H1 (cell line): ENCODE measurements around the gene DOLK. TPM values are rescaled to one million over a fixed set of nuclear protein-coding genes. Genes with fewer than 3 reads are reported as not detected.

Source experiments
- CTCF ChIA-PET: fragments of 300-600 bp; sonication (Branson Sonifier 250); formaldehyde crosslinking; loops from one replicate; lab custom pipeline; 2021; ENCODE audit not compliant: partially characterized antibody; lab: Charles Lee
- POLR2A ChIA-PET: fragments of 300-600 bp; sonication (Branson Sonifier 250); formaldehyde crosslinking; loops from one replicate; lab custom pipeline; 2021; ENCODE audit warnings: inconsistent platforms; ENCODE audit not compliant: partially characterized antibody; lab: Charles Lee
- DNase-seq, 2 experiments: peaks; one replicate each; pipeline versions ENCODE4 v3.0.0 to v3.0.0-alpha.2; 2010 to 2022; ENCODE audit warnings: low spot score in 2 of 2, low read depth in 1 of 2, mixed read lengths in 1 of 2
- FAIRE-seq: peaks from 2 replicates; lab custom pipeline; 2011; peaks lifted over from hg19 to GRCh38; lab: Jason Lieb, UNC
- H2AFZ ChIP-seq: 2 replicates; pipeline ENCODE4 v1.8.1; 2012; ENCODE audit warnings: low read length, inconsistent platforms
- H2AK5ac ChIP-seq: 2 replicates; pipeline ENCODE4 v1.6.1; 2013; ENCODE audit warnings: low read depth, low read length
- H2BK120ac ChIP-seq: replicated peaks from 2 replicates; pipeline ENCODE3; 2013; ENCODE audit warnings: low read depth, low read length, inconsistent platforms
- H2BK12ac ChIP-seq: 2 replicates; pipeline ENCODE4 v1.6.1; 2013; ENCODE audit warnings: low read depth, low read length
- H2BK15ac ChIP-seq: 2 replicates; pipeline ENCODE4 v1.6.1; 2013; ENCODE audit warnings: low read length
- H2BK20ac ChIP-seq: 2 replicates; pipeline ENCODE4 v1.6.1; 2013; ENCODE audit warnings: low read length
- H2BK5ac ChIP-seq: 2 replicates; pipeline ENCODE4 v1.6.1; 2013; ENCODE audit warnings: low read depth, low read length
- H3K14ac ChIP-seq: 2 replicates; pipeline ENCODE4 v1.6.1; 2013; ENCODE audit warnings: inconsistent platforms; ENCODE audit not compliant: insufficient read length
- H3K18ac ChIP-seq: 2 replicates; pipeline ENCODE4 v1.6.1; 2013; ENCODE audit warnings: low read length; ENCODE audit errors: extremely low read depth
- H3K23ac ChIP-seq: 2 replicates; pipeline ENCODE4 v1.6.1; 2013; ENCODE audit warnings: inconsistent platforms; ENCODE audit not compliant: insufficient read length
- H3K23me2 ChIP-seq: 2 replicates; pipeline ENCODE4 v1.6.1; 2013; ENCODE audit warnings: low read depth, low read length
- H3K27ac ChIP-seq: 2 replicates; pipeline ENCODE4 v1.6.1; 2011; ENCODE audit warnings: low read depth, low read length, inconsistent platforms
- H3K27me3 ChIP-seq, 4 experiments: replicated peaks in 1 of 4; 1 replicate in 1 of 4; 2 replicates in 3 of 4; pipeline versions ENCODE4 v1.6.1 to v1.8.1; 2011 to 2013; ENCODE audit warnings: low read length in 3 of 4, mild to moderate bottlenecking in 3 of 4, inconsistent platforms in 2 of 4, mixed read lengths in 2 of 4, moderate library complexity in 1 of 4; ENCODE audit not compliant: control insufficient read depth in 3 of 4, insufficient read depth in 3 of 4; ENCODE audit errors: extremely low read depth in 1 of 4
- H3K36me3 ChIP-seq, 4 experiments: 2 replicates each; pipeline versions ENCODE4 v1.6.1 to v1.8.1; 2011 to 2013; ENCODE audit warnings: mild to moderate bottlenecking in 4 of 4, low read length in 3 of 4, moderate library complexity in 2 of 4, control low read depth in 1 of 4, inconsistent platforms in 1 of 4; ENCODE audit not compliant: insufficient read depth in 4 of 4, control insufficient read depth in 2 of 4
- H3K4ac ChIP-seq: replicated peaks from 2 replicates; pipeline ENCODE3; 2013; ENCODE audit warnings: low read length, low read depth, mixed read lengths, inconsistent platforms; ENCODE audit not compliant: insufficient read length
- H3K4me1 ChIP-seq, 4 experiments: replicated peaks in 1 of 4; 1 replicate in 1 of 4; 2 replicates in 3 of 4; pipeline versions ENCODE4 v1.6.1 to v1.8.1; 2011 to 2013; ENCODE audit warnings: low read length in 3 of 4, inconsistent platforms in 2 of 4, mixed read lengths in 1 of 4; ENCODE audit not compliant: insufficient read depth in 4 of 4, control insufficient read depth in 3 of 4
- H3K4me2 ChIP-seq, 2 experiments: 2 replicates each; pipeline versions ENCODE4 v1.6.1 to v1.8.1; 2011 to 2013; ENCODE audit warnings: low read depth in 2 of 2, low read length in 2 of 2, control low read depth in 1 of 2, inconsistent platforms in 1 of 2, mild to moderate bottlenecking in 1 of 2; ENCODE audit not compliant: insufficient read depth in 1 of 2
- H3K4me3 ChIP-seq, 4 experiments: fragments of 200-600, 300-600 bp in 1 of 4; sonication (generic), shearing (Covaris generic), sonication (Bioruptor Twin) in 1 of 4; 2 replicates each; pipeline versions ENCODE4 v1.5.1 to v1.8.1; 2011 to 2016; ENCODE audit warnings: low read length in 4 of 4, low read depth in 3 of 4, control low read depth in 2 of 4, inconsistent platforms in 2 of 4, mild to moderate bottlenecking in 2 of 4, mixed read lengths in 1 of 4, moderate library complexity in 1 of 4; ENCODE audit not compliant: insufficient read depth in 2 of 4; ENCODE audit errors: extremely low read depth in 1 of 4
- H3K56ac ChIP-seq: replicated peaks from 2 replicates; pipeline ENCODE3; 2013; ENCODE audit warnings: low read depth, mild to moderate bottlenecking, mixed read lengths, low read length, inconsistent platforms; ENCODE audit not compliant: insufficient read length
- H3K79me1 ChIP-seq: 2 replicates; pipeline ENCODE4 v1.6.1; 2013; ENCODE audit warnings: low read depth, low read length, control low read depth
- H3K79me2 ChIP-seq, 2 experiments: 2 replicates each; pipeline versions ENCODE4 v1.6.1 to v1.8.1; 2012 to 2013; ENCODE audit warnings: low read length in 2 of 2, mild to moderate bottlenecking in 2 of 2, inconsistent platforms in 1 of 2; ENCODE audit not compliant: insufficient read depth in 2 of 2, control insufficient read depth in 1 of 2
- H3K9ac ChIP-seq, 4 experiments: replicated peaks in 1 of 4; 1 replicate in 1 of 4; 2 replicates in 3 of 4; pipeline versions ENCODE4 v1.6.1 to v1.8.1; 2011 to 2013; ENCODE audit warnings: low read depth in 3 of 4, low read length in 3 of 4, control low read depth in 2 of 4, mild to moderate bottlenecking in 2 of 4, moderate library complexity in 2 of 4, inconsistent platforms in 1 of 4; ENCODE audit errors: extremely low read depth in 1 of 4
- H3K9me3 ChIP-seq, 2 experiments: 2 replicates each; pipeline versions ENCODE4 v1.6.1 to v1.8.1; 2012 to 2013; ENCODE audit warnings: mild to moderate bottlenecking in 2 of 2, moderate library complexity in 2 of 2, control low read depth in 1 of 2, inconsistent platforms in 1 of 2, low read depth in 1 of 2, low read length in 1 of 2, mixed read lengths in 1 of 2; ENCODE audit not compliant: insufficient read depth in 2 of 2
- H4K20me1 ChIP-seq, 2 experiments: replicated peaks in 1 of 2; 2 replicates each; pipeline versions ENCODE3 to v1.8.1; 2011 to 2013; ENCODE audit warnings: inconsistent platforms in 2 of 2, low read length in 2 of 2, mild to moderate bottlenecking in 1 of 2; ENCODE audit not compliant: insufficient read depth in 2 of 2, control insufficient read depth in 1 of 2
- H4K5ac ChIP-seq: 2 replicates; pipeline ENCODE4 v1.6.1; 2013; ENCODE audit warnings: low read length, low read depth, mixed read lengths, inconsistent platforms; ENCODE audit not compliant: insufficient read length
- H4K8ac ChIP-seq: 2 replicates; pipeline ENCODE4 v1.8.0; 2013; ENCODE audit warnings: mild to moderate bottlenecking, moderate library complexity, low read length, inconsistent platforms; ENCODE audit not compliant: insufficient read depth; ENCODE audit errors: extremely low read depth
- H4K91ac ChIP-seq: replicated peaks from 2 replicates; pipeline ENCODE3; 2013; ENCODE audit warnings: low read length, mixed read lengths, inconsistent platforms; ENCODE audit not compliant: insufficient read length
- ATF2 ChIP-seq: IDR thresholded peaks from 2 replicates; pipeline ENCODE4 v1.6.1; 2012; ENCODE audit warnings: low read length, inconsistent platforms
- BRCA1 ChIP-seq: IDR thresholded peaks from 2 replicates; pipeline ENCODE4 v1.6.1; 2012; ENCODE audit warnings: low read depth, low read length, improper control_type of control experiment
- CHD2 ChIP-seq: IDR thresholded peaks from 2 replicates; pipeline ENCODE4 v1.6.1; 2012; ENCODE audit warnings: low read length, improper control_type of control experiment
- CTBP2 ChIP-seq: IDR thresholded peaks from 2 replicates; pipeline ENCODE4 v1.7.0; 2011; ENCODE audit warnings: borderline replicate concordance, mild to moderate bottlenecking, moderate library complexity, mixed read lengths, low read length; ENCODE audit not compliant: insufficient read depth, insufficient read length
- CTCF ChIP-seq, 3 experiments: IDR thresholded peaks; 1 replicate in 2 of 3; 2 replicates in 1 of 3; pipeline versions ENCODE4 v1.5.1 to v1.6.1; 2011; ENCODE audit warnings: low read length in 3 of 3, mild to moderate bottlenecking in 3 of 3, inconsistent platforms in 2 of 3, low read depth in 1 of 3, moderate library complexity in 1 of 3; ENCODE audit not compliant: insufficient read depth in 1 of 3; ENCODE audit errors: control extremely low read depth in 1 of 3
- EP300 ChIP-seq, 2 experiments: IDR thresholded peaks; 1 replicate in 1 of 2; 2 replicates in 1 of 2; pipeline ENCODE4 v1.6.1; 2011 to 2012; ENCODE audit warnings: low read depth in 2 of 2, low read length in 2 of 2, mild to moderate bottlenecking in 2 of 2, borderline replicate concordance in 1 of 2, inconsistent platforms in 1 of 2, moderate library complexity in 1 of 2
- NANOG ChIP-seq: IDR thresholded peaks from 2 replicates; pipeline ENCODE4 v1.6.1; 2011; ENCODE audit warnings: low read length, low read depth, mild to moderate bottlenecking, inconsistent platforms; ENCODE audit not compliant: insufficient read depth, poor library complexity, severe bottlenecking
- TAF1 ChIP-seq: IDR thresholded peaks from 2 replicates; pipeline ENCODE4 v1.6.1; 2011; ENCODE audit warnings: mild to moderate bottlenecking, low read depth, low read length
- TEAD4 ChIP-seq: IDR thresholded peaks from 2 replicates; pipeline ENCODE4 v1.6.1; 2012; ENCODE audit warnings: low read depth, low read length, inconsistent platforms, mixed read lengths
- WGBS, 2 experiments: shearing (Covaris generic) in 1 of 2; methylation state at CpG; one replicate each; pipeline versions ENCODE4 v1.1.6 to v1.1.7; 2013 to 2015; ENCODE audit warnings: low lambda C conversion rate in 2 of 2, mixed read lengths in 2 of 2, inconsistent platforms in 1 of 2, low coverage in 1 of 2, missing lambda C conversion rate in 1 of 2; ENCODE audit not compliant: insufficient replicate concordance in 2 of 2, insufficient coverage in 1 of 2, insufficient read length in 1 of 2; ENCODE audit errors: extremely low coverage in 1 of 2, missing lambda C conversion rate in 1 of 2; 5-methylcytosine and 5-hydroxymethylcytosine counted together
- polyA plus RNA-seq, 7 experiments: library from polyadenylated mRNA; depleted of rRNA in 3 of 7; stranded (reverse) in 5 of 7; unstranded in 2 of 7; fragments of >200 nt in 5 of 7; fragments of 200-250 nt in 2 of 7; gene quantifications; 1 replicate in 5 of 7; 2 replicates in 1 of 7; 4 replicates in 1 of 7; pipeline versions ENCODE4 v1.2.1 to v1.2.3, GENCODE V29; 2011 to 2013; ENCODE audit warnings: missing spikeins in 2 of 7, mixed read lengths in 2 of 7
- total RNA-seq: library from RNA; stranded (reverse); fragmentation: NEBNext Ultra II Directional; extraction: Animal tissue kit (Norgen Biotek cat#: 25700); gene quantifications from 2 replicates; pipeline ENCODE4 v1.2.1, GENCODE V29; 2021

DOLK gene
- total and polyA plus RNA-seq, 2 of the 8 experiments (the other 6 are each of a cell fraction or from before 2014, with no cell fraction given) = 17.2 to 44.3 TPM

GRCh38 chr9:128906741-128907140 lies 40.7 kb downstream of the DOLK start:
- H3K9ac ChIP-seq = no peak overlapping the region
- 92% methylated on average over 2 of the region's 2 CpGs; no CpG with 5 or more reads in 1 of the 2 experiments for WGBS, 2 experiments
- H3K36me3 ChIP-seq = peaks cover 17 to 42% (median 31%) of the 10 kb centered on the region in 4 experiments; a peak in 7 of 8 replicates
- no peak overlapping the region for H2BK12ac ChIP-seq
- ChIA-PET POLR2A (interaction anchor here (1.7 to 4.3 kb wide), 2 partner anchors 12 to 14 kb away, joined by 4 to 14 read pairs; partner anchors contain the start of gene PHYHD1), CTCF (interaction anchor here (0.6 to 1.4 kb wide), 3 partner anchors 19 to 46 kb away, joined by 3 read pairs; no protein-coding TSS in a partner anchor)
- no peak overlapping the region for H2BK120ac ChIP-seq
- no peak overlapping the region for H2BK5ac ChIP-seq
- H3K4me2 ChIP-seq = no peak overlapping the region
- DNase-seq (no peak), FAIRE-seq (no peak)
- peaks cover 26 to 30% of the 10 kb centered on the region in 2 experiments for H4K20me1 ChIP-seq
- no peak overlapping the region for H3K14ac ChIP-seq
- H3K27me3 ChIP-seq = no peaks in the 10 kb centered on the region
- no peak overlapping the region for H3K18ac ChIP-seq
- H2BK20ac ChIP-seq = no peak overlapping the region
- no peak overlapping the region for H2AFZ ChIP-seq
- H3K79me1 ChIP-seq = peaks cover 4% of the 10 kb centered on the region
- H4K91ac ChIP-seq = no peak overlapping the region
- H3K27ac ChIP-seq = no peak overlapping the region
- H3K4ac ChIP-seq = no peak overlapping the region
- no peak overlapping the region for H3K23ac ChIP-seq
- H3K56ac ChIP-seq = no peak overlapping the region
- H4K5ac ChIP-seq = no peak overlapping the region
- no peak overlapping the region for H2AK5ac ChIP-seq
- H2BK15ac ChIP-seq = no peak overlapping the region
- no peaks in the 10 kb centered on the region for H3K23me2 ChIP-seq
- peaks cover 0 to 55% of the 10 kb centered on the region in 2 experiments; a peak in 2 of 4 replicates for H3K79me2 ChIP-seq
- H3K4me3 ChIP-seq = no peak overlapping the region
- no peak overlapping the region for H4K8ac ChIP-seq
- H3K9me3 ChIP-seq = no peaks in the 10 kb centered on the region
- H3K4me1 ChIP-seq = peaks cover 0 to 11% (median 8%) of the 10 kb centered on the region in 4 experiments; a peak in 6 of 7 replicates
- TF ChIP-seq ATF2 = no peak
- no peak for TF ChIP-seq CTBP2
- no peak for TF ChIP-seq BRCA1
- no peak for TF ChIP-seq CTCF (IDR thresholded peaks at IDR 0.05; ENCODE audit: control extremely low read depth in 1 of 3, insufficient read depth in 1 of 3, low read depth in 1 of 3, low read length in 3 of 3)
- TF ChIP-seq TEAD4 = no peak
- TF ChIP-seq NANOG = no peak
- TF ChIP-seq TAF1 = no peak
- TF ChIP-seq EP300 (IDR thresholded peaks at IDR 0.05; ENCODE audit: borderline replicate concordance in 1 of 2, low read depth in 2 of 2, low read length in 2 of 2) = no peak
- no peak for TF ChIP-seq CHD2
